GM19463 (cell line): ENCODE measurements around the gene THEM4.
"Not testable (repeated sequence)": the region's sequence is repeated elsewhere in the genome, so short reads cannot be mapped to it uniquely, and the experiment has no call there.

Source experiments
- ATAC-seq: cut with Tn5 transposase; IDR thresholded peaks from one replicate; pipeline ENCODE4 v1.9.1; 2021; ENCODE audit warnings: mild to moderate bottlenecking, moderate library complexity; ENCODE audit not compliant: unreplicated experiment

The THEM4 gene

DNA sequence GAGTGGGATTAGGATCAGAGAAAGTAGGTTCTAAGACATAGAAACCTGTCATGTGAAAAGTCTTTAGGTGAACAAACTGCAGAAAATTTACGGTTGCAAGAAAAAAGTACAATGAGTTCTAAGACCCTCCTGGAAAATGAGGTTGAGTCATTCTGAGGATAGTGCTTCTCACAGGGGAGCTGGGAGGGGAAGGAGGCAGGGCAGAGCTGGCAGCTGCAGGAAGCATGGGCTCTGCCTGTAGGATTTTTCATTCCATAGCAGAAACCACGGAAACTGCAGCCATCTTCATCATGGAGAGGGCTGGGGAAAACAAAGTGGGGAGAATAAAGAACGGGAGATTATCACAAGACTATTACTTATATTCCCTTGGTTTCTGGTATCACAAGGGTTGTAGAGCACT lies 25.8 kb upstream of the THEM4 start:
- no peak for ATAC-seq

DNA sequence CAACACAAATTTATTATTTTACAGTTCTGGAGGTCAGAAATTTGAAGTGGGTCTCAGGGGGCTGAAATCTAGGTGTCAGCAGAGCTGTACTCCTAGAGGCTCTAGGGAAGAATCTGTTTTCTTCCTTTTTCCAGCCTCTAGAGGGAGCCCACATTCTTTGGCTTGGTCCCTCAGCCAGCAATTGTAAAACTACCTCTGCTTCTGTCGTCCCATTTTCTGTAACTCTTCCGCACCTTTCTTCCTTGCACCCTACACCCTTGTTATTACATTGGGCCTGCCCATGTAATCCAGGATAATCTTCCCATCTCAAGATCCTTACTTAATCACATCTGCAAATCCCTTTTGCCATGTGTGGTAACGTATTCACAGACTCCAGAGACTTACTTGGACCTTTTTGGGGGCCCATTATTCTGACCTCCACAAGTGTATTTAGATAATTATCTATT lies 24.8 kb upstream of the THEM4 start:
- no peak for ATAC-seq

DNA sequence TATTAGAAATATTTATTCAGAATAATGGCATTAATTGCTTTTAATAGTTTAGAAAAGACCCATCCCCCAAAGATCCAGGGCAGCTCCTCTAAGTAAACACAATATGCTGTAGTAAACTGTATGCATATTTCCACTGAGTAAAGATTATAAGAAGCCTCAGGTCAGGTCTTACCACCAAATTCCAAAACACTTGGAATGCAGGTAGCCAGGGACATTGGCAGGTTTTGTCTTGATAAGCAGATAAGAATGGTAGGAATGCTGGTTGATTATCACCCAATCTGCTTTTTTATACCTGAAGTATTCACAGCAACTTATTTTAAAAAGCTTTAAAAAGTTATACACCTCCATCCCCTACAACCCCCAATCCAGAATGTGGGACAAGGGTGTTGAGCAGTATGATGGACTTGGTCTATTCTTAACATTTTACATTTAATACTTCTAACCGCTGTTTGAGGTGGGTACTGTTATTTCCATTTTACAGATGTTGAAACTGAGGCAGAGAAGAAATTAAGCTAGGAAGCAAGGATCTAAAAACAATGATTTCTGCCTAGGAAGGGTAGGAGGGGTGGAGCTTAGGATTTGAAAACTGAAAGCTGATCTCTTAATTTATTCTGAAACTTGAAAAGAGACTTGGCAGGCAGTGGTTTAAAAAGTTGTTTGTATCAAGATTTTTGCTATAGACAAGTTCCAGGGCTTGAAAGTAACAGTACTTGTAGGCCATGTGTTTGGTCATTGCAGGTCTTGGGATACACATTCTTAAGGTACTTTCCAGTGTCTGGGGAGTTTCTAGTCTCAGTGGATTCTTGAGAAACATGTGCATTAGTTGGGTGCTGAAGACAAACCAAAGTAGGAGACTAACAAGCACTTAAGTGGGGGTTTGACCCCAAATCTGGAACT lies 15.6 kb upstream of the THEM4 start:
- ATAC-seq = no peak

DNA sequence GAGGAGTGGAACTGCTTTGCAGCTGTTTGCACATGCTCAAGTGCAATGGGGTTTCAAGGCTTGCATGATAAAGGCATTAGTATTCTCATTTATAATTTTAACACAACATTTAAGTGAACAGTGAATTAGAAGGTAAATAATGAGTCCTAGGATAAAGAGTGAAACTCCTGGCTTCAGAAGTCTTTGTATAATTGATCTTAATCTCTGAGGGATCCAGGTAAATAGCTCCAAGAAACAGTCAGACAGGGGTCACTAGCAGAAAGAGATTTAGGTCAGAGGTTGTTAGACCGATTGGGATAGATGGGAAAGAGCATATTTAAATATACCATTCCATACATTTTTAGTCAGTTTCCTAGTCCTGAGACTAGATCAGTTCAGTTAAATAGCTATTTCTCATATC lies 14.1 kb upstream of the THEM4 start:
- no peak for ATAC-seq

DNA sequence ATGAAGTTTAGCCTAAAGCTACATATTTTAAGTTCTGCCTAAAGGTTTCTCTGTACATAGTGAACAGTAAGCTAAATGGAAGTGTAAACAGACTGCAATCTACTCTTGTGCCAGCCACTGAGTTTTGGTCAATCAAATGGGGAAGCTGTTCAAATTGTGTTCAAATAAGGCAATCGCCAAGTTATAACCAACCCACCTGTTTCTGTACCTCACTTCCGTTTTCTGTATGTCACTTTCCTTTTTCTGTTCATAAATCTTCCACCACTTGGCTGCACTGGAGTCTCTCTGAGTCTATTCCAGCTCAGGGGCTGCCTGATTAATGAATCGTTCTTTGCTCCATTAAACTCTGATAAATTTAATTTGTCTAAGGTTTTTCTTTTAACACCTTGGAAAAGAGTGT lies 10.8 kb upstream of the THEM4 start:
- no peak for ATAC-seq

DNA sequence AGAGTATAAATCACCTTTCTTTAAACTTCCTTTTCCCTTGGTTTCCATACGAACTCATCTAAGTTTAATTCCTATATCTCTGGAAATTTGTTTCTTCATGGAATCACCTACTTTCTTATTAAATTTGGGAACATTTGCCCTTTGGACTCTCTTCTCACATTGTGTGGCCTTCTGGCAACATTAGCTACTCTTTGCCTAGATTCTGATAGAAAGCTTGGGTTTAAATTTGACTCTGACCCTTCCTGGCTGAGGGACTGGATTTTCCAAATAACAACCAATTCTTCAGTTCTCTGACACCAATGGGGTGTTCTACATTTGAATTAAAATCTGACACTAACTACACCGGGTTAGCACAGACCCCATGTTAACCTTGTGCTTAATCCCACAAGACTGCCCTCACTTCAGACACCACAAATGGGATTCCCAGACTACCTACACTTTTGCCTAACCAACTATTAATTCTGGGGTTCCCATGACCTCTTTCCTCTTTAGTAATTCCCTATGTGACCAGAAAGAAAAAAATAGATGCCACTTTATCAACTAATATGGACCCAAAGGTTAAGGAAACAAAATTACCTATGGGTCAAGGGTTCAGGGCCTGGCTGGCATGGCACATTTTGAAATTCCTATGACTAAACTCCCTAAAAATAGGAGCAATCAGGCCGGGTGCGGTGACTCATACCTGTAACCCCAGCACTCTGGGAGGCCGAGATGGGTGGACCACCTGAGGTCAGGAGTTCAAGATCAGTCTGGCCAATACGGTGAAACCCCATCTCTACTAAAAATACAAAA lies 9.7 kb upstream of the THEM4 start:
- no peak for ATAC-seq

DNA sequence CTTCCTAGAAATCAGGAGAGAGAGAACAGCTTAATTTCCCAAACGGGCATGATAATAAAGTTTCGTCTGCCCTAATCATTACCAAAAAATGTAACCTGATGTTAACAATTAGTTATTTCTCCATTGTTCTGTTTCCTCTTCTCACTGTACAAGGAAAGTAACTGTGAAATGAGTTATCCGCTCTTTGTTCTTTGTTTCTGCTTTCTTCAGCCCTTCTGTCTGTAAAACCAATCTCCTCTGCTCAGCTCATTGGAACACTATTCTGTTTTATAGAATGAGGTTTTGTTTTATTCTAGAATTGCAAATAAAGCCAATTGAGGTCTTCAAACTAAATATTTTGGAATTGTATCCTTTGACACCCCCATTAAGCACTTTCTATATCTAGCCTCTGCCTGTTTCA lies 8.8 kb upstream of the THEM4 start:
- ATAC-seq = no peak

DNA sequence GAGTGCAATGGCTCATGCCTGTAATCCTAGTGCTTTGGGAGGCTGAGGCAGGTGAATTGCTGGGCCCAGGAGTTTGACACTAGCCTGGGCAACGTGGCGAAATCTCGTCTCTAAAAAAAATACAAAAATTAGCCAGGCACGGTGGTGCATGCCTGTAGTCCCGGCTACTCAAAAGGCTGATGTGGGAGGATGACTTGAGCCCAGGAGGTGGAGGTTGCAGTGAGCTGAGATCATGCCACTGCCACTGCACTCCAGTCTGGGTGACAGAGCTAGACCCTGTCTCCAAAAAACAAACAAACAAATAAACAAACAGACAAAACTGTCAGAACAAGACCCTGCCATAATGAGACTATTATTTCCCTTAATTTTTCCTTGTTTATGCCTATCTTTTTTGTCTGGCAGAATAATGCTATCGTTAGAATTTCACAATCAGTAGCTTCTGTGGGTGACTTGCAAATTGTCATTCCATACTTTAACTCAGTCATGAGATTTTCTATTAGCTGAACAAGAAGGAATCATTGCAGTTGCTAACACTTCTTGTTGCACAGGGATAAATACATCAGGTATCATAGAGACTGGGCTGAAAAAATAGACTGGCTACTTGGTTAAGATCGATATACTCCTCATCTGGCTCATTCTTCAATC lies 7.5 kb upstream of the THEM4 start:
- ATAC-seq = no peak

DNA sequence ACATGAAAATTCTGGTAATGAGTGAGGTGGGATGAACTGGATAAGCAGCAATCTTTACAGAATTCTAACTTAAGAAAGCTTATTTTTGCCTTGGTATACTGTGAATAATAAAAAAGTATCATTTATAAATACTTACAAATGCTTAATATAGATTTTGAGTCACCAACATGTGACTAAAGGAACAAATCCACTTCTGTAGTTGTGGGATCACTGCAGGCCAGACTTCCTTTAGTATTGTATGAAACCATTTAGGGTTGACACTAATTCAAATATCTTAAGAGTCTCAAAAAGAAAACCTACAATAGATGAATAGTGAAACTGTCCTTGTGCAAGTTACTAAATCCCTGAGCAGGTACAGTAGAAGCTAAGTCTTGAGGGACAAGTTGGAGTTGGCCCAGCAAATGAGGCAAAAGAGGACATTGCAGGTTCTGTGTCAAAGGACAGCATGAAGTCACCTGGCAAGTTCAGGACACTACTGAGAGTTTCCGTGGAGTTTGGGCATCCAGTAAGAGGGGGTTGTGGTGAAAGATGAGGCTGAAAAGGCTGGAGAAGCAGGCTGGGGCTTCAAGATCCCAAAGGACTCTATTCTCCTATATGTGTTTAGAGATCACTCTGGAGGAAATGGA lies 5.9 kb upstream of the THEM4 start:
- ATAC-seq = no peak

DNA sequence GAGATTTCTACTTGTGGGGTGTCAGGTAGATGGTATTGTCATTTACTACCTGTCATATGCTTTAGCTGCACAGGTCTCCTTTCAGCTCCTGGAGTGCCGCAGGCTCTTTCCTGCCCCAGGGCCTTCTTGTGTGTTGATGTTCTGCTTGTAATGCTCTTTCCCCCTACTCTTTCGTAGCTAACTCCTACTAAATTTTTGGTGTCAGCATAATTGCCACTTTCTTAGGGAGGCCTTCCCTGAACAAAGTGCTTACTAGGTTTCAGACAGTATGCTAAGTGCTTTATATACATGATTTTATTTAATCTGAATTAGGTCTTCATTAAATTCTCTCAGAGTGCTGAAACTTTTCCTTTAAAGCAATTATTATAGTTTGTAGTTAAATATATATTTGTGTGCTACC lies 4.8 kb upstream of the THEM4 start:
- no peak for ATAC-seq

DNA sequence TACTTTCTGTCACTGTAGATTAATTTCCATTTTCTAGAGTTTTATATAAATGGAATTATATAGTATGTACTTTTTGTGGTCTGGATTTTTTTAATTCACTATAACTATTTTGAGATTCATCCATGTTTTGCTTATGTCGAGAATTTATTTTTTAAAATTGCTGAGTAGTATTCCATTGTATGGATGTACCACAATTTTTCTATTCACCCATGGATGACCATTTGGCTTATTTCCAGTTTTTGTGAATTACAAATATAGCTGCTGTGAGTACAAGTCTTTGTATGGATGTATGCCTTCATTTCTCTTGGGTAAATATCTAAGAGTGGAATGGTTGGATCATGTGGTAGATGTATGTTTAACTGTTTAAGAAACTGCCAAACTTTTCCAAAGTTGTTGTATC lies 3.7 kb upstream of the THEM4 start:
- no peak for ATAC-seq

DNA sequence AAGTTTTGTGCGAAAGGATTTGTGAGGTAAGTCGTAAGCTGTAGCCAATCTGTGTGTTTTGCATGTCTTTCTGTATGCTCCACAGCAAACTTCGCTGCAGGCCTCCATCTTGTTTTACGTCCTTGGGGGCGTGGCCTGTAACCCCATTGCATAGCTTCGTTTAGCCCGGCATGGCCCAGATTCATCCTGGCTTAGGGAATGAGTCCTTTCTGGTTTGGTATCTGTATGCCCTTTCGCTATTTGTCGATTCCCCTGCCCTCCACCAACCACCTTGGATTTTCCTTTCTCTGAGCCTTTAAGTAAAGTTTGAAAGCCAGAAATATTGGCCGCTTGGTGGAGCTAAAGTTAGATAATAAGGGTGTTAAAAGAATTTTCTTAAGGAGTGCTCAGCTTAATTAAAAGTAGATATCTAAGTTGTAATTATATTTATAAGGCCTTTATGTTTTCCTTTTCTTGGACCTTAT lies 1.1 kb downstream of the THEM4 start:
- no peak for ATAC-seq

DNA sequence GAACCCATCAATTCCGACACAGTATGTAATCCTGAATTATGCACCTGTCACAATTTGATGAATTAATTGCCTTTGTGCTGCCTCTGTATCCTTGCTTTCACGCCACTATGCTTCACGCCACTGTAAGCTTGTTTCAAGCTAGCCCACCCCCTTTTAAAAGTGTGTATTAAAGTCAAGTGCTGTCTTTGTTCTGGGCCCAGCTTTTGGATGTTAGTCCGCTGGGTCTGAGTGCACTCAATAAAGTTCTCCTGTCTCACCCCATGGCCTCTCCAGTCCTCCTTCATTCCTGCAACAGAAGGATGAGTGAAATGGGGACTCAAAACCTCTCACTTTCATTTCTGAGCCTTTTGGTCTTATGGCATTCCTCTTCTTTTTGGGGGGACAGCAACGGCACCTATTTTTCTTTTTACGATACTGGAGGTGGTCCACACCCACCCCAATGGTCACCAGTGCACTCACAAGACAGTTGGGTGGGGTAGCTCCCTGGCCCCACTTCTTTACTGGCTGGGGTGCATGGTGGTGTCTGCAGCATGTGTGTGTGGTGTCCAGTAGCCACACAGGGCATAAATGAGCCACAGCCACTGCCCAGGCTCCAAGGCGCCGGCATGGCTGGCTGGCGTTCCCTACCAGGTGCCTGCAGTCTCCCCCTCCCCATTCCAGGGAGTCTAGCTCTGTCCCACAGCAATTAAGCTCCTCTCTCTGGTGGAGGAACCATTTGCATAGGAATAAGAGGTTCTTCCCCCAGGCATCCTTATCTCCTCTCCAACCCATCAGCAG lies 1.8 kb downstream of the THEM4 start:
- ATAC-seq = no peak

DNA sequence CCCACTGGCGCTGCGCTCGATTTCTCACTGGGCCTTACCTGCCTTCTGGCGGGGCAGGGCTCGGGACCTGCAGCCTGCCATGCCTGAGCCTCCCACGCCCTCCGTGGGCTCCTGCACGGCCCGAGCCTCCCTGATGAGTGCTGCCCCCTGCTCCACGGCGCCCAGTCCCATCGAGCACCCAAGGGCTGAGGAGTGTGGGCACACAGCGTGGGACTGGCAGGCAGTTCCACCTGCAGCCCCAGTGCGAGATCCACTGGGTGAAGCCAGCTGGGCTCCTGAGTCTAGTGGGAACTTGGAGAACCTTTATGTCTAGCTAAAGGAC lies 3.0 kb downstream of the THEM4 start:
- not testable (repeated sequence) for ATAC-seq

DNA sequence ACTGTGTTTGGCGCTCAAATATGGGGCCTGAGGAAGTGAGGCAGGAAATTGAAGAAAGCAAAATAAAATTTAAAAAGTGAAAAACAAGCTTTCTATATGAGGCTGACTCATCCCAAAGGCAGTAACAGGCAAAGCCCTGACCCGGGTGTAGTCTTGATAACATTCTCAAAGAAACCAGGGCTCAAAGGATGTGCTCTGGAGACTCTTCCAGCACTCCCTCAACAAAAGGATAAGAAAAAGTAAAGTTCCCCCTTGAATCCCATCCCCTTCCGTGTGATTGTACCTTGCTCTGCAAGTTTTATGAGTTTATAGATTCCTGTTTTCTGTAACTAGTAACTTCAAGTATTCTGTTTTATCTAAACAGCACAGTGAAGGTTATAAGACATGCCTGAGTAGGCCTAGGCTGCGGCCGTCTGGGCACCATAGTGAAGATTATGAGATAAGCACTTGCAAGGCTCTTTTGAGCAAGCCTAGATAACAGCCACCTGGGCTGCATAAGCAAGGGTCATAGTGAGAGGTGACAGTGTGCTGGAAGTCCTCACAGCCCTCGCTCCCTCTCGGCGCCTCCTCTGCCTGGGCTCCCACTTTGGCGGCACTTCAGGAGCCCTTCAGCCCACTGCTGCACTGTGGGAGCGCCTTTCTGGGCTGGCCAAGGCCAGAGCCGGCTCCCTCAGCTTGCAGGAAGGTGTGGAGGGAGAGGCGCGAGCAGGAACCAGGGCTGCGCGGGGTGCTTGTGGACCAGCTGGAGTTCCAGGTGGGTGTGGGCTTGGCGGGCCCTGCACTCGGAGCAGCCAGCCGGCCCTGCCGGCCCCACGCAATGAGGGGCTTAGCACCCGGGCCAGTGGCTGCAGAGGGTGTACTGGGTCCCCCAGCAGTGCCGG lies 3.6 kb downstream of the THEM4 start:
- ATAC-seq = not testable (repeated sequence)

DNA sequence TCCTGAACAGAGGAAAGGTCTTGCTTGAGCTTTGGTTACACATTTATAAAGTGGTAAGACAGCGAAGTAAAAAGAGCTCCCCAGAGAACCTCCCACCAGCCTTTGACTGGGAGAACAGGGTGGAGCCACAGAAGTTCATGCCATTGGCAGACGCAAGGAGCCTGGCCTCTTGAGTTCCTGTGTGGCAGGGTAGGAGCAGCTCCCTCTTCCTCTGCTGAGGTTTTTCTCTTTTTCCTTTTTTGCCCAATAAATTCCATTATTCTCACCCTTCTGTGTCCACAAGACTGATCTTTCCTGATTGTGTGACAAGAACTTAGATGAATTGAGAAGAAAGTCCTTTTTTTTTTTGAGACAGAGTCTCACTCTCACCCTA lies 4.3 kb downstream of the THEM4 start:
- ATAC-seq = no peak

DNA sequence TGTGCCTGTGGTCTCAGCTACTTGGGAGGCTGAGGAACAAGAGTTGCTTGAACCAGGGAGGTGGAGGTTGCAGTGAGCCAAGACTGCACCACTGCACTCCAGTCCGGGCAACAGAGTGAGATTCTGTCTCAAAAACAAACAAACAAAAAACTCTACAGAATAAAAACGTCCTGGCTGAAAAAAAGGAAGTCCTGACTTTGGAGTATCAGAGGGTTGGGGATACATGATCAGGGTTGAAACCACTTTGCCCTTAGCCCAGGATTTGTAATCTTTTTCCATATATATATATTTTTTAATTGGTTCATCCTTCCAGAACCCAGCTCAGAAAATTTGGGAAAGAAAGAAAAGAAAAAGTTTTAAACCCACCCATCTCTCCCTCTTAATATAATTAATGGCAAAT lies 6.5 kb downstream of the THEM4 start:
- no peak for ATAC-seq

DNA sequence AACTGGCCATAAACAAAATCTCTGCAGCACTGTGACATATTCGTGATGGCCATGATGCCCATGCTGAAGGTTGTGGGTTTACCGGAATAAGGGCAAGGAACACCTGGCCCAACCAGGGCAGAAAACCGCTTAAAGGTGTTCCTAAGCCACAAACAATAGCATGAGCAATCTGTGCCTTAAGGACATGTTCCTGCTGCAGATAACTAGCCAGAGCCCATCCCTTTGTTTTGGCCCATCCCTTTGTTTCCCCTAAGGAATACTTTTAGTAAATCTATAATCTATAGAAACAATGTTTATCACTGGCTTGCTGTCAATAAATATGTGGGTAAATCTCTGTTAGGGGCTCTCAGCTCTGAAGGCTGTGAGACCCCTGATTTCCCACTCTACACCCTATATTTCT lies 8.5 kb downstream of the THEM4 start:
- ATAC-seq = not testable (repeated sequence)

DNA sequence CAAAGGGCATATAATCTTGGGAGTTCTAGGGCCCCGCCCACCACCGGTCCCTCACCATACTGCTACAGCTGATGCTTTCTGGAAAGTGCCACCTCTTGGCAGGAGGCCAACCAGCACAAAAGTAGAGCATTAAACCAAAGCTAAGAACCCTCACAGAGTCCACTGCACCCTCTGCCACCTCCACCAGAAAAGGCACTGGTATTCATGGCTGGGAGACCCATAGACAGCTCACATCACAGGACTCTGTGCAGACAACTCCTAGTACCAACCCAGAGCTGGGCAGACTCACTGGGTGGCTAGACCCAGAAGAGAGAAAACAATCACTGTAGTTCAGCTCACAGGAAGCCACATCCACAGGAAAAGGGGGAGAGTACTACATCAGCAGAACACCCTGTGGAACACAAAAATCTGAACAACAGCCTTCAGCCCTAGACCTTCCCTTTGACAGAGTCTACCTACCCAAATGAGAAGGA lies 10.8 kb downstream of the THEM4 start:
- ATAC-seq = no peak
